WTC11 (cell line): Measurements from ENCODE around the gene CST6. TPM values are rescaled to one million over a fixed set of nuclear protein-coding genes. Genes with fewer than 3 reads are reported as not detected.

Experiments
- ATAC-seq: fragments of 200-7000 bp; cut with Tn5 transposase; 2 replicates; pipeline ENCODE4 v1.10.0; 2021; ENCODE audit warnings: mild to moderate bottlenecking, moderate library complexity
- CTCF ChIA-PET: fragments of 300-600 bp; sonication (Branson Sonifier 250); formaldehyde crosslinking; loops from one replicate; lab custom pipeline; 2021; ENCODE audit warnings: antibody characterized with exemption; lab: Charles Lee
- POLR2A ChIA-PET: fragments of 350-600 bp; sonication (Branson Sonifier 250); formaldehyde crosslinking; loops from one replicate; lab custom pipeline; 2021; ENCODE audit warnings: antibody characterized with exemption; lab: Charles Lee
- DNase-seq: peaks from one replicate; pipeline ENCODE4 v3.0.0; 2021; ENCODE audit warnings: low spot score
- H3K27ac Mint-ChIP-seq: 2 replicates; pipeline ENCODE4 v1.8.0; 2021; ENCODE audit warnings: mixed read lengths
- H3K27me3 Mint-ChIP-seq: 2 replicates; pipeline ENCODE4 v1.8.0; 2021; ENCODE audit warnings: low read depth, mild to moderate bottlenecking, moderate library complexity, mixed read lengths
- H3K36me3 Mint-ChIP-seq: 2 replicates; pipeline ENCODE4 v1.8.0; 2021; ENCODE audit warnings: mixed read lengths
- H3K4me1 Mint-ChIP-seq: 2 replicates; pipeline ENCODE4 v1.8.0; 2022; ENCODE audit warnings: mixed read lengths
- H3K4me3 Mint-ChIP-seq: 2 replicates; pipeline ENCODE4 v1.8.0; 2021; ENCODE audit warnings: mild to moderate bottlenecking, moderate library complexity, mixed read lengths
- H3K9me3 Mint-ChIP-seq: 2 replicates; pipeline ENCODE4 v1.8.0; 2021; ENCODE audit warnings: mixed read lengths
- ARID4B ChIP-seq: sonication (generic); formaldehyde crosslinking; IDR thresholded peaks from 2 replicates; pipeline ENCODE4 v1.8.0; 2023; ENCODE audit warnings: missing genetic modification reagents, mild to moderate bottlenecking, borderline replicate concordance
- CBFB ChIP-seq: sonication (generic); formaldehyde crosslinking; IDR thresholded peaks from 2 replicates; pipeline ENCODE4 v1.8.1; 2022; ENCODE audit warnings: mild to moderate bottlenecking, low read depth, missing genetic modification reagents
- CREB1 ChIP-seq: sonication (generic); formaldehyde crosslinking; IDR thresholded peaks from 2 replicates; pipeline ENCODE4 v1.8.0; 2023; ENCODE audit warnings: mild to moderate bottlenecking, missing genetic modification reagents
- E2F5 ChIP-seq: sonication (generic); formaldehyde crosslinking; IDR thresholded peaks from 2 replicates; pipeline ENCODE4 v1.8.1; 2022; ENCODE audit warnings: mild to moderate bottlenecking, moderate library complexity, missing genetic modification reagents
- ELF4 ChIP-seq: sonication (generic); formaldehyde crosslinking; IDR thresholded peaks from 2 replicates; pipeline ENCODE4 v1.8.1; 2022; ENCODE audit warnings: low read depth, mild to moderate bottlenecking, moderate library complexity, missing genetic modification reagents
- ETV6 ChIP-seq: sonication (generic); formaldehyde crosslinking; IDR thresholded peaks from 2 replicates; pipeline ENCODE4 v1.8.1; 2022; ENCODE audit warnings: mild to moderate bottlenecking, missing genetic modification reagents
- FOXP4 ChIP-seq: sonication (generic); formaldehyde crosslinking; IDR thresholded peaks from 2 replicates; pipeline ENCODE4 v1.8.0; 2022; ENCODE audit warnings: mild to moderate bottlenecking, missing genetic modification reagents
- GTF2I ChIP-seq: fragments of 250-450 bp; sonication (Bioruptor Pico); conservative IDR thresholded peaks from 2 replicates; pipeline ENCODE4 v1.4.0; 2021; ENCODE audit warnings: mild to moderate bottlenecking
- IRF1 ChIP-seq: sonication (generic); formaldehyde crosslinking; IDR thresholded peaks from 2 replicates; pipeline ENCODE4 v1.8.0; 2023; ENCODE audit warnings: missing genetic modification reagents
- JAZF1 ChIP-seq: fragments of 250-450 bp; sonication (Bioruptor Pico); IDR thresholded peaks from 2 replicates; pipeline ENCODE4 v1.9.0; 2021; ENCODE audit warnings: moderate library complexity, mild to moderate bottlenecking, inconsistent platforms
- JUN ChIP-seq: sonication (generic); formaldehyde crosslinking; IDR thresholded peaks from 2 replicates; pipeline ENCODE4 v1.8.0; 2023; ENCODE audit warnings: mild to moderate bottlenecking, missing genetic modification reagents
- KAT7 ChIP-seq: sonication (generic); formaldehyde crosslinking; IDR thresholded peaks from 2 replicates; pipeline ENCODE4 v1.8.1; 2023; ENCODE audit warnings: missing genetic modification reagents, mild to moderate bottlenecking, borderline replicate concordance
- PRDM15 ChIP-seq: sonication (generic); formaldehyde crosslinking; IDR thresholded peaks from 2 replicates; pipeline ENCODE4 v1.8.0; 2022; ENCODE audit warnings: missing genetic modification reagents
- PRRX2 ChIP-seq: fragments of 250-450 bp; sonication (Bioruptor Pico); IDR thresholded peaks from 2 replicates; pipeline ENCODE4 v1.8.0; 2021; ENCODE audit warnings: mild to moderate bottlenecking
- RORB ChIP-seq: fragments of 250-450 bp; sonication (Bioruptor Pico); IDR thresholded peaks from 2 replicates; pipeline ENCODE4 v1.9.0; 2021; ENCODE audit warnings: mild to moderate bottlenecking
- SMAD3 ChIP-seq: sonication (generic); formaldehyde crosslinking; IDR thresholded peaks from 2 replicates; pipeline ENCODE4 v1.8.0; 2022; ENCODE audit warnings: missing genetic modification reagents, mild to moderate bottlenecking, borderline replicate concordance
- SP1 ChIP-seq: sonication (generic); formaldehyde crosslinking; conservative IDR thresholded peaks from 2 replicates; pipeline ENCODE4 v1.8.1; 2022; ENCODE audit warnings: missing genetic modification reagents
- TEAD1 ChIP-seq: sonication (generic); formaldehyde crosslinking; IDR thresholded peaks from 2 replicates; pipeline ENCODE4 v1.8.0; 2022; ENCODE audit warnings: mild to moderate bottlenecking, missing genetic modification reagents
- ZMAT4 ChIP-seq: fragments of 250-450 bp; sonication (Bioruptor Pico); IDR thresholded peaks from 2 replicates; pipeline ENCODE4 v1.9.0; 2021; ENCODE audit warnings: mild to moderate bottlenecking
- ZNF416 ChIP-seq: fragments of 250-450 bp; sonication (Bioruptor Pico); IDR thresholded peaks from 2 replicates; pipeline ENCODE4 v1.9.0; 2021; ENCODE audit warnings: mild to moderate bottlenecking, inconsistent platforms
- ZNF425 ChIP-seq: fragments of 250-450 bp; sonication (Bioruptor Pico); conservative IDR thresholded peaks from 2 replicates; pipeline ENCODE4 v1.9.0; 2021; ENCODE audit warnings: mild to moderate bottlenecking
- total RNA-seq: library from RNA; stranded (reverse); gene quantifications from 3 replicates; pipeline ENCODE4 v1.2.3, GENCODE V29; 2021

CST6 gene
- total RNA-seq, 1 experiment from 2014 or later, result 0.72 TPM

- TF ChIP-seq GTF2I (CRISPR knock-in tag) (no peak), ETV6 (CRISPR knock-in tag) (no peak), IRF1 (CRISPR knock-in tag) (no peak), E2F5 (CRISPR knock-in tag) (no peak), SMAD3 (CRISPR knock-in tag) (no peak), ARID4B (CRISPR knock-in tag) (no peak), SP1 (CRISPR knock-in tag) (no peak), CBFB (CRISPR knock-in tag) (no peak), RORB (CRISPR knock-in tag) (no peak)
- ChIA-PET POLR2A (no interaction called here), CTCF (interaction anchor here (1.0 kb wide), 1 partner anchor 18 kb away, joined by 3 read pairs; no protein-coding TSS in a partner anchor)
- H3K4me3 Mint-ChIP-seq, result peak overlapping the region; percentile 54
- H3K9me3 Mint-ChIP-seq, result no peaks in the 10 kb centered on the region
- ATAC-seq, result no peak
- H3K36me3 Mint-ChIP-seq, result peaks cover 31% of the 10 kb centered on the region
- no peak for DNase-seq
- peaks cover 21% of the 10 kb centered on the region for H3K4me1 Mint-ChIP-seq
- no peaks in the 10 kb centered on the region for H3K27me3 Mint-ChIP-seq
- no peak overlapping the region for H3K27ac Mint-ChIP-seq
Observed at GRCh38 chr11:66004186-66004585, 7.6 kb upstream of the CST6 start.

- Mint-ChIP-seq H3K27ac (peak overlapping the region; percentile 68), H3K4me3 (no peak overlapping the region), H3K4me1 (peaks cover 17% of the 10 kb centered on the region), H3K36me3 (peaks cover 18% of the 10 kb centered on the region), H3K9me3 (no peaks in the 10 kb centered on the region), H3K27me3 (peaks cover 12% of the 10 kb centered on the region)
- DNase-seq, result no peak
- no peak for ATAC-seq
- ChIA-PET POLR2A (interaction anchor here (0.6 kb wide), 1 partner anchor 17 kb away, joined by 7 read pairs; no protein-coding TSS in a partner anchor), CTCF (interaction anchor here (1.3 to 1.7 kb wide), 3 partner anchors 16 to 226 kb away, joined by 4 to 5 read pairs (median 4); no protein-coding TSS in a partner anchor)
- TF ChIP-seq KAT7 (CRISPR knock-in tag) (no peak), ZNF425 (CRISPR knock-in tag) (no peak), FOXP4 (no peak), CREB1 (no peak), ZMAT4 (CRISPR knock-in tag) (no peak), TEAD1 (CRISPR knock-in tag) (no peak), ELF4 (CRISPR knock-in tag) (no peak), JUN (CRISPR knock-in tag) (no peak), PRRX2 (no peak), JAZF1 (CRISPR knock-in tag) (no peak), ZNF416 (CRISPR knock-in tag) (no peak), PRDM15 (no peak)
Observed at GRCh38 chr11:66006134-66006890, 5.5 kb upstream of the CST6 start.
